NCI-H82 treated with DMSO at 0.1 percent for 48 hours (cell line): ENCODE data around the gene SEC14L5.
"Not testable (repeated sequence)": the region's sequence is repeated elsewhere in the genome, so short reads cannot be mapped to it uniquely, and the experiment has no call there.

ENCODE experiments used
- DNase-seq: peaks from one replicate; lab custom pipeline; 2025; ENCODE audit not compliant: unreplicated experiment; lab: John Stamatoyannopoulos, UW

The SEC14L5 gene

DNA sequence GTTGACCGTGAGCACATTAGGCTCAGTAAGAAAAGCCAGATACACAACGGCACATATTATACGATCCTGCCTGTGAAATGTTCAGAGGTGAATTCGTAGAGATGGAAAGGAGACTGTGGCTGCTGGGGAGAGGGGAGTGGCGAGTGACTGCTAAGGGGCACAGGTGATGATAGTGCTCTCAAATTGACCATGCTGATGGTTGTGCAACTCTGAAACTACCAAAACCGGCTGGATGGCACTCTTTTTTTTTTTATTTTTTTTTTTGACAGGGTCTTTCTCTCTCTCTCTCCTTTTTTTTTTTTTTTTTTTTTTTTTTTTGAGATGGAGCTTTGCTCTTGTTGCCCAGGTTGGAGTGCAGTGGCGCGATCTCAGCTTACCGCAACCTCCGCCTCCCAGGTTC, 8.1 kb upstream of the SEC14L5 start:
- DNase-seq, result no peak

DNA sequence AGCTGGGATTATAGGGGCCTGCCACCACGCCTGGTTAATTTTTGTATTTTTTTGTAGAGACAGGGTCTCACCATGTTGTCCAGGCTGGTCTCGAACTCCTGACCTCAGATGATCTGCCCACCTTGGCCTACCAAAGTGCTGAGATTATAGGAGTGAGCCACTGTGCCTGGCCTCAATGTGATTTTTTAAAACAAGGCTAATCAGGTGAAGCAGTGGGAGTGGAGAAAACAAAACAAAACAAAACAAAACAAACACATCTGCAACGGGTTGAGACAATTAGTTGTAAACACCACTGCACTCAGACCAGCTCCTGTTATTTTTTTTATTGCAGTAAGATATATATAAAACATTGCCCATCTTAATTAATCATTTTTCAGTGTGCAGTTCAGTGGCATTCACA, 6.5 kb upstream of the SEC14L5 start:
- DNase-seq, result not testable (repeated sequence)

DNA sequence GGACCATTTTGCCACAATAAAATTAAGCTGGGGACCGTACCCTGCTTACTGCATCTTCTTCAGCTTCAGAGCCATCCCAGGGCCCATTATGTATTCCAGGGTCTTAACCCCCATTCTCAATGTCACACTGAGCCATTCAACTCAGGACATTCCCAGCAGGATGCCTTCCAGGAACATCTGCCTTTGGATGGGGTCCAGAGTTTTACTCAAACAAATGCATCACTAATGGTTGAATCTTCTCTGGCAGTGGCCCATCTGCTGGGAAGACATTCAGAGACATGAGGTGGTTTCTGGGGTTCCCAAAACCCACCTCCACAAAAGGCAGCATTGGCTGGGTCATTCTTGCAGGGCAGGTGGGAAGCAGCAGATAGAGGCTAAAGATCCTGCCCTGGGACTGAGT, 3.4 kb upstream of the SEC14L5 start:
- no peak for DNase-seq

DNA sequence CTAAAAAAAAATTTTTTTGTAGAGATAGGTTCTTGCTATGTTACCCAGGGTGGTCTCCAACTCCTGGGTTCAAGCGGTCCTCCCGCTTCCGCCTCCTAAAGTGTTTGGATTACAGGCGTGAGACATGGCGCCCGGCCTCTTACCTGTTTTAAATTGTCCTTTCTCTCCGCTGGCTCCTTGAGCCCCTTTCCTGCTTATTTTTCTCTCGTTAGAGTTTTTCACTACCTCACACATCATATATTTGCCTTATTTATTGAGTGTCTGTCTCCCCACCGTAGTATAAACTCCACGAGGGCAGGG, 760 bp upstream of the SEC14L5 start:
- DNase-seq, result no peak

DNA sequence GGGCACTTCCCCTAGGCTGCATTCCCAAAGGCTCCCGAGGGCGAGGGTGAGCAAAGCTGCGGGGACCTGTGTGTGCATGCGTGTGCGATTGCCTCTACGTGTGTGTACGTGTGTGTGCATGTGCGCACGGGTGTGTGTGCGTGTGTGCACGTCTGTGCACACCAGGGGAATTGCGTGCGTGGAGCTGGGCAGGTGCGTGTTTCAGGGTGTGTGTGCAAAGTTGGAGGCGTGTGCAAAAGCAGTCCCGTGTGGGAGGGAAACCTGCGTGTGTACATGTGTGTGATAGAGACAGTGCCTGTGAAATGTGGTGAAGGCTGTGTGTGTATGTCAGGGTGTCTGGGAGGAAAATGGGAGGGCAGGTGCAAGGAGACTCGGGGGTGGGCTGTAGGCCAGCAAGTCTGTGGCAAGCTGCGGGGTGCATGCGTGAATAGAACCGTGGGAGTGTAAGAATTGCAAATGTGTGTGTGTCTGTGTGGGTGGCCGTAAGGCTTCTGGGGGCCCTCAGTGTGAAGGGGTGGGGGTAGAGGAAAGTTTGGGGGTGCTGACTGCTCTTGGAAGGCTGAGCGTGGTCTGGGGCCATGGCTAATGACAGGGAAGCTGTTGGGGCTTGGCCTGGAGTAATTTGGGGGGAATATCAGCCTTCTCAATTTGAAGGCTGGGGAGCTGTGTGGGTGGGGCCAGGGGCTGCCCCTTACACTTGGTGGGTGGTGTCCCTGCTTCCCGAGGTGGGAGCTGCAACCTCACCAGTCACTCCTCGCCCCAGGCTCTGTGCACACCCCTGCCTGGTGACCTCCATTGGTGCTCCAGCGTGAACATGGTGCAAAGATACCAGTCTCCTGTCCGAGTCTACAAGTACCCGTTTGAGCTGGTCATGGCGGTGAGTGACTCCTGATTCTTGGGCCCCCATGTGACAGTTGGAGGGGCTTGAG, 644 bp downstream of the SEC14L5 start:
- no peak for DNase-seq

DNA sequence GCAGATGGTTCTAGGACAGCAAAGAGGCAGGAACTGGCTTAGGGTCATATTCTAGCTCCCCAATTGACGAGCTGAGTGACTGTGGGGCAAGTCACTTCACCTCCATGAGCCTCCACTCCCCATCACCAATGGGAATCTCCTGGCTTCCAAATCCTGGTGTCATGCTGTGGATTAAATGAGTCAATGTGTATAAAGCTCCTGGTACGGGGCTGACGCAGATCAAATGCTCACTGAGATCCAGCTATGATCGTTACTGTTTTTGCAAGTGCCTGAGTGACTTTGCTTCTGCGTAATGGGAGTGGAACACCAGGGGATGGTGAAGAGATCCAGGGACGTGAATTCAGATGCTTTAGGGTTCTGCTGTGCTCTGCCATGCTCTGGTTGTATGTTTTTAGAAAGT, 2.4 kb downstream of the SEC14L5 start:
- no peak for DNase-seq

DNA sequence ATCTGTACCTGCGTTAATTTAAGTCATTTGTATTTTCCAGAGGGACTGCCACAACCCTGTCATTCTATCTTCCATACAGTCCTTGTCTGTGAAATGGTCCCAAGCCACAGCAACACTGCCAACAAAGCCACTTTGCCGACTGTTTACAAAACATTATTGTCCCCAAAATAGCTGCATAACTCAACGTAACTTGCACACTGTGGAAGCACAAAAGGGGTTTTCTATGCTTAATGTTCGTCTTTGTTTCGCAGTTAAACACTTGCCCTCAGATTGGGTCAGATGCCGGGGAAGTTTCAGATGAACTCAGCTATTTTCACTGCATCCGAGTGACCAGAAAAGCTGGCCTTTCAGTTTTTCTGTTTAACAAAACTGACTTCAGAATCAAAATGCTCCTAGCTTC, 4.6 kb downstream of the SEC14L5 start:
- no peak for DNase-seq

DNA sequence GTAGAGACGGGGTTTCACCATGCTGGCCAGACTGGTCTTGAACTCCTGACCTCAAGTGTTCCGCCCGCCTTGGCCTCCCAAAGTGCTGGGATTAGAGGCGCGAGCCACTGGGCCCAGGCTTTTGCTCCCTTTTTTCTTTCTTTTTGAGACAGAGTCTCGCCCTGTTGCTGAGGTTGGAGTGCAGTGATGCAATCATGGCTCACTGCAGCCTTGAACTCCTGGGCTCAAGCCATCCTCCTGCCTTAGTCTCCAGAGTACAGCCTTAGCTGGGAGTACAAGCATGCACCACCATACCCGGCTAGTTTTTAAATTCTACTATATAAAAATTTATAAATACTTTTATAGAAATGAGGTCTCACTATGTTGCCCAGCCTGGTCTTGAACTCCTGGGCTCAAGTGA, 5.4 kb downstream of the SEC14L5 start:
- DNase-seq, result not testable (repeated sequence)

DNA sequence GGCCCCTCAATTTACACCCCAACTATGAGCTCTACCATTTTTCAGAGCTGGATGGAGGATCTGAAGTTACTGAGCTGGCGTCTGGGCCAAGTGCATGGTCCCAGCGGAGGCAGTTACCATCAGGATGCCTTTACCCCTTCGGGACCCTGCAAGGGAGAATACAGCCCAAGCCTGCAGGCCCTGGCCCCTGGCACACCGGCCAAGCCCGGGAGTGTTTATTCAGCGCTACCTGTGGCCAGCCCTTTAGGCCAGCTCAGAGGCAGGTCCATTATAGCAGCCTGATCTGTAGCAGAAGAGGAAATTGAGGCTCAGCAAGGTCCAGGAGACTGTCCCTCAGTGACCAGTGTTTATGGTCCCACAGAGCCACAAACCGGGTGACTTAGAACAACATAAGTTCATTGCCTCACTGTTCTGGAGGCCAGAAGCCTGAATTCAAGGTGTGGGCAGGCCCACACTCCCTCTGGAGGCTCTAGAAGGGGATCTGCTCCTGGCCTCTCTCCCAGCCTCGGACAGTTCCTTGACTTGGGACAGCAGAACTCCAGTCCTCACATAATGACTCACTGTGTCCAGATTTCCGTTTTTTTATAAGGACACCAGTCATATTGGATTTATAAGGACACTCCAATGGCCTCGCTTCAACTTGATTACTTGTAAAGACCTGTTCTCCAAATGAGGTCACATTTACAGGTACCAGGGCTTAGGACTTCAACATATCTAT, 8.8 kb downstream of the SEC14L5 start:
- DNase-seq, result no peak

DNA sequence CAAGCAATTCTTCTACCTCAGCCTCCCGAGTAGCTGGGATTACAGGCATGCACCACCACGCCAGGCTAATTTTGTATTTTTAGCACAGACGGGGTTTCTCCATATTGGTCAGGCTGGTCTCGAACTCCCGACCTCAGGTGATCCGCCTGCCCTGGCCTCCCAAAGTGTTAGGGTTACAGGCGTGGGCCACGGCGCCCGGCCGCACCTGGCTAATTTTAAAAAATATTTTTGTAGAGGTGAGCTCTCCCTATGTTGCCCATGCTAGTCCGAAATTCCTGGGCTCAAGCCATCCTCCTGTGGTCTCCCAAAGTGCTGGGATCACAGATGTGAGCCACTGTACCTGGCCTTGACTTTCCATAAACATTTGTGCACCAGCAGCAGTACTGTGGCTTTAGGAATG, 10.1 kb downstream of the SEC14L5 start:
- not testable (repeated sequence) for DNase-seq

DNA sequence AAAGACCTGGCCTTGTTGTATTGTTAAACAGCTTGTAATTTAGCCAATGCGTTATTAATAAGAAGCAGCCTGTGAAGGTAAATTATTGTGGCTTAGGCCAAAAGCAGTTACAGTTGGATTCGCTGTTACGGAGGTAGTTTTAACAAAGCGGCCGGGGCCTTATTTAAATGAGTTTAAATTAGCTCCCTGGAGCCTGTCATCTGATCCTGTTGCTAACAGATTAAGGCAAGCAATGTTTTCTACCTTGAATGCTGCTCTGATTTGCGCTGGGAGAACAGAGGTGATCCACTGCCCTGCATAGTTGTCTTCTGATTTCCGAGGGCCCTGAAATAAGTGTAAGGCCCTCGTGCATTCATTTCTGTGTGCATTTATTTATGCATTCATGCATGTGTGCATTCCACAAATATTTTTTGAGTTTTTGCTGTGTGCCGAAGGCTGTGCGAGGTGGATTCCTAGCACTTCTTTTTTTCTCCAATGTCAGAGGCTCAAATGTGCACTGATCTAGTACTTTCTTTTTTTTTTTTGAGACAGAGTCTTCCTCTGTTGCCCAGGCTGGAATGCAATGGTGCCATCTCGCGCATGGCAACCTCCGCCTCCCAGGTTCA, 10.9 kb downstream of the SEC14L5 start:
- DNase-seq, result no peak

DNA sequence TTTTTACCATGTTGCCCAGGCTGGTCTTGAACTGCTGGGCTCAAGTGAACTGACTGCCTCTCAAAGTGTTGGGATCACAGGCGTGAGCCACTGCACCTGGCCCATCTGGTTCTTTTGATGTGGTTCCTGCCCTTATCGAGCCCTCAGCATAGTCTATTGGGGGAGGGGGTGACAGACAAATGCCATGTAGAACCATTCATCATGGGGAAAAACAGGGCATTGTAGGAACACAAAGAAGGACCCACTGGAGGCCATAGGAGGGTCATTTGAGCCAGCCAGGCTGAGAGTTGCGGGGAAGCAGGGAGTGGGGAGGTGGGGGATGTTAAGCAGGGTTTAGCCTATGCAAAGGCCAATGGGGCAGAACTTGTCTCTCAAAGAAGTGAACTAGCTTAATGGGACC, 11.9 kb downstream of the SEC14L5 start:
- no peak for DNase-seq

DNA sequence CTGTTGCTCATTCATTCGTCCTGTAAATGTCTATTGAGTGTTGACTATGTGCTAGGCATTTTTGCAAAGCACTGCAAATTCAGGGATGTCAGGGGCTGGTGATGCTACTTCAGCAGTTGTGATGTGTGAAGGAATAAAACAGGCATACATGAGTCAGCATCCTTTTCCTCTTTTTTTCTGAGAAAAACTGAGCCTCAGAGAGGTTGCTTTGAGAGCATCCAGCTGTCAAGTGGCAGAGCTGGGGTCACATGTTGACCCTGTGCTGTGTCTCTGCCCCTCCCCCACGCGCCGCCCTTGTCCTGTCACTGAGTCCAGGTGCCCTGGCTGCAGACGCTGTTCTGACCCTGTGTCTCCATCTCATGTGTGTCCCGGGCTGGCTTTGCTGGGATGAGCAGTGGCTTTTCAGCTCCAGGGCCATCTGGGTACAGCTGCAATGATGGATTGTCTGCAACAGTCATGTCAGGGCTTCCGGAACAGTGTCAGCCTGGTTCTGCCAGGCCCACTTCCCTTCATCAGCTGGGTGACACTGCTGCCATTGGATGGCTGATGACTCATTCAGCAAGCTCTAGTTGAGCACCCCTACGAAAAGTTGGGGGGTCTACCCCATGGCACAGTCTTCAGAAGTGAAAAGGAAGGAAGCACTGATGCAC, 14.9 kb downstream of the SEC14L5 start:
- no peak for DNase-seq

DNA sequence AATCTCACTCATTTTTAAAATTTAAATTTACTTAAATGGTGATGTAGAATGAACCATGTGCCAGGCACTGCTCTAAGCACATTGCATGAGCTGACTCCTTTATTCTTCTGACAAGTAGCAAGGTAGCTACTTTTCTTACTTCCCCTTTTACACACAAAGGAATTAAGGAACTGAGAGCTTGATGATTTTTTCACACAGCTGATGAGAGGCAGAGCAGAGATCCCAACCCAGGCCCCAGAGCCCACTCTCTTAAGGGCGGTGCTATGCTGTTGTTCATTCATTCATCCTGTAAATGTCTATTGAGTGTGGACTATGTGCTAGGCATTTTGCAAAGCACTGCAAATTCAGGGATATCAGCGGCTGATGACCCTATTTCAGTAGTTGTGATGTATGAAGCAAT, 17.9 kb downstream of the SEC14L5 start:
- no peak for DNase-seq

DNA sequence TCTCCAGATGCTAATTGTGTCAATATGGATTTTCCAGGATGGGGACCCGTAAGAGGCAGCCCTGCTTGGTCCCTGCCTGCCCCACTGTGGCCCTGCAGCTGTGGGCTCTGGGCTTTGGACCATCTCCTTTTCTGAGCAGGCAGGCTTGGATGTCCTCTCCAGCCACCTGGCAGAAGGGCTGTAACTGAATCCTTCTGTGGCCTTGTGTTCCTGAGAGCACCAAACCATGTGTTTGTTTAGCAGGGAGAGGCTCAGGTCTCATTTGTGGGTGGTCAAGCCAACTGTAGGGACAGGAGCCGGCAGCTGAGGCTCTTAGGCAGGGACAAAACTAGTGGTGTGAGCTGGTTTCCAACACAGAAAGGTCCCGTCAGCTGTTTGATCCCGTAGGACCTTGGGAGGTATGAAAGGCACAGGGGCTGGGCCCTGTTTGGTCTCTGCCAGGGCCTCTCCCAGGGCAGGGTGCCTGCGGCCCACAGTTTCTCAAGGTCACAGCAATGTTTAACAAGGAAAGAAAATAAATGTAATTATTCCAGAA, 18.5 kb downstream of the SEC14L5 start:
- DNase-seq, result no peak

DNA sequence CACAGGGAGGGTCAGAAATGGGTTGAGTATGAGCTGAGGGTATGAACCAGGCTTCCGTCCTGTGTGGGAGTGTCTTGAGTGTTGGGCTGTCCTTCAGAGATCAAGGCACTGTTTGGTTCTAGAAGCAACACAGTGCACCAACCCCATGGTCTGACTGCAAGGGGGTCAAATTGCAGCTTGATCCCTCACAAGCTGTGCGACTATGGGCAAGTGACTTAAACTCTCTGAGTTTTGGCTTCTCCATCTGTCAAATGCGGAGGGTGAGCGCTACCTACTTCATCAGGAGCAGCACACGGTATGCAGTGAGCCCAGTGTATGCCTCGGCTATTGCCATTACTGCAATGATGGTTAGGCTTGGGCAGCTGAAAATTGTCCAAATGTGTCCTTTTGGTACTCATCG, 21.0 kb downstream of the SEC14L5 start:
- DNase-seq, result no peak

DNA sequence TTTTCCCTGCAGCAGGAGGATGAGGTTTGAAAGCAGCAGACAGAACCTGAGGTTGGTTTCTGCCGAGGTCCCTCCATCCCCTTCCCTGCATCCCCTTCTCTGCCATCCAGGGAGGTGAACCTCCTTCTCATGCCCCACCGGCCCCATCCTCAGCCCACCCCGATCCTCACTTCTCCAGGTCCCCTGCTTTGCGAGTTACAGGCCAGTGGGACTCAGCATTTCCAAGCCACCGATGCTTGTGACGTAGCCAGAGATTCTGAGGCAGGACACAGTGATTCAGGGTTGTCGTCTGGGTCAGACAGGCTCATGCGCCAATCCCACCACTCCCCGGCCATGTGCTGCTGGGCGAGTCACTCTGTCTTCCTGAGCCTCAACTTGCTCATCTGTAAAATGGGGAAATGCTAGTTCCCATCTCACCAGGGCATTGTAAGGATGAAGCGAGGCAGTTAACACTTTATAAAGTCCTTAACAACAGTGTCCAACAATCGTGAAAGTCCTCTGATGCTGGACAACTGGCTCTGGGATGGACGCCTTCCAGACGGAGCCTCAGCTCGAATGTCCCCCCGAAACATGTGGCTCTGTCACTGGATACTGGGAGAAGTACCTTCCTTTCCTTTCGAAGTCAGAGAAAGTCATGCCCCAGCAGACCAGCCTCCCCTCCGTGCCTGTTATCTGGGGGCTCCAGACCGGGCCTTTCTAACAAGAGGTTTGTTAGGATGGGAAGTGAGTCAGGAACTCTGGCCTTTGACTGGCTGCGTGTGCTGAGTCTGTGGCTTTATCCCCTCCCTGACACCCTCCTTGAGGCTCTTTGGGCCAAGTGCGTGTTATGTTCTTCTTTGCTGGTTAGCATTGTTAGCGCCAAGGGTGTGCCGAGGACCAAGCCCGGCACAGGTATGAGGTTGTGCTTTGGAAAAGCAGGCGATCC, 21.9 kb downstream of the SEC14L5 start:
- DNase-seq, result no peak

DNA sequence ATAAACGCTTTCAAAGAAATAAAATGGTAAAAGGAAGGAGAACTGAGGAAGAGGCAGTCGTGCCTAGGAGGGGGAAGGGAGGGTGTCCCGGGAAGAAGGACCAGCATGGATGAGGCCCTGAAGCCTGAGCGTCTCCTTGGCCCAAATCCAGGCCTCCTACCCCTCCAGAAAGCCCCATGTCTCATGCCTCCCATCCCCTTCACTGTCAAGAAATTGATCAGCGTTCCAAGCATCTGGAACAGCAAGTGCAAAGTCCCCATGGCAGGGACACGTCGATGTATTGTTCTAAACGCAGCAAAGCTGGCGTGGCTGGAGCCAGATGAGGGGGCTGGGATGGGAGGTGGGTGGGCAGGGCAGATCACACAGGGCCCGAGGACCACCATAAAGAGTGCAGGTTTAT, 22.6 kb downstream of the SEC14L5 start:
- no peak for DNase-seq

DNA sequence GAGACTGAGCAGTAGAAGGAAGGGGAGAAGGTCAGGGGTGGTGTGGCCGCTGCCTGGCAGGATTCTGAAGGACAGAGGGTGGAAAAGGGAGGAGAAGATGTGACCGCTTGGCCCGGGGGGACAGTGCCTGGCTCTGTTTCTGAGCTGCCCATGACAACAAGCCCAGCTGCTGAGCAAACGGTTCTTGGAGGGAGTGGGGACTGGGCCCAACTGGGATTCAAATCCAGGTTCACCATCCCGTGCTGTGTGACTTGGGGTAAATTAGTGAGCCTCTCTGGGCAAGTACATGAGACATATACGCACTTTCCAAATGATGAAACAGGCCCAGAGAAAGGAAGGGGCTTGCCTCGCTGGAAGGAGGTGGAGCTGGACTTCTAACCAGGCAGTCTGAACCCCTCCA, 23.3 kb downstream of the SEC14L5 start:
- no peak for DNase-seq
